Measurements from ENCODE around the gene TTC9. TPM values are rescaled to one million over a fixed set of nuclear protein-coding genes. Genes with fewer than 3 reads are reported as not detected.

The TTC9 gene
- total and polyA plus RNA-seq, 4 experiments from 2014 or later = 9.2 to 25.9 (median 20.8) TPM

DNA sequence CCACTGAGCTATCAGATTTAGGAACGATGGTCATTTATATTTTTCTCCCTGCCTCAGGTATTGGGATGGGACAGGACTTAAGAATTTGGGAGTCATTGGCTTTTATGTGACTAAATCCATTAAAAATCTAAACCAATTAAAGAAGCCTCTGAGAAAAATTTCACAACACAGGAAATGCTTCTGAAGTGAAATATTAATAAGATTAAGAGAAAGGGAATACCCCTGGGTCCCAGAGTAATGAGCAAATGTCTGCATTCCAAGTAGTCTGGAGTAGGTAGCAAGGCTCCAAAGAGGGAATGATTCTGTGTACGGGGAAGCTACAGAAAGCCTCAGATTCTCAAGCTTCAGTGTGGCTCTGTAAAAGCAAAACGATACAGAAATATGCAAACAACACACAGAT, 40.6 kb upstream of the TTC9 start:
- H3K4me1 ChIP-seq (ENCODE audit: insufficient read depth, low read length) = peaks cover 21% of the 10 kb centered on the region
- no peaks in the 10 kb centered on the region for H3K9me3 ChIP-seq (ENCODE audit: control insufficient read depth in 1 of 2, low read length in 2 of 2)
- DNase-seq = no peak
- CTCF ChIA-PET (ENCODE audit: partially characterized antibody) = interaction anchor here (0.6 to 1.3 kb wide), 3 partner anchors 54 to 357 kb away, joined by 3 to 4 read pairs (median 3); no protein-coding TSS in a partner anchor
- H3K36me3 ChIP-seq (ENCODE audit: insufficient read depth, low read length) = peaks cover 3% of the 10 kb centered on the region
- peaks cover 12 to 31% (median 22%) of the 10 kb centered on the region in 4 donors for H3K4me1 Mint-ChIP-seq
- POLR2A ChIA-PET (ENCODE audit: partially characterized antibody) = interaction anchor here (0.9 to 2.1 kb wide), 6 partner anchors 40 to 216 kb away, joined by 3 to 9 read pairs (median 4); partner anchors contain the start of gene TTC9
- H3K4me3 Mint-ChIP-seq = peak overlapping the region; percentile 82 to 100 (median 86)
- peak overlapping the region in 4 of 7 donors; percentile 60 to 88 (median 84) for H3K27ac Mint-ChIP-seq
- H3K36me3 Mint-ChIP-seq = peaks cover 3 to 12% of the 10 kb centered on the region in 2 donors
- no peak overlapping the region for H3K27ac ChIP-seq (ENCODE audit: low read depth, low read length)
- intact Hi-C loops (cut with micrococcal nuclease) = loop anchor here (2.0 to 10.0 kb wide), 5 partner anchors 40 to 834 kb away; partner anchors contain the start of genes MAP3K9, SRSF5, SYNJ2BP and TTC9
- H3K4me3 ChIP-seq (ENCODE audit: low read length in 2 of 2) = peak overlapping the region; percentile 34 to 54
- peaks cover 2 to 5% of the 10 kb centered on the region in 2 donors for H3K27me3 Mint-ChIP-seq
- H3K27me3 ChIP-seq (ENCODE audit: insufficient read depth, low read length) = peaks cover 2% of the 10 kb centered on the region
- H3K9me3 Mint-ChIP-seq = peaks cover 0 to 3% (median 0%) of the 10 kb centered on the region in 8 donors

- Mint-ChIP-seq H3K27me3 (peaks cover 8 to 10% of the 10 kb centered on the region in 2 donors), H3K27ac (no peak overlapping the region), H3K36me3 (peaks cover 0 to 9% of the 10 kb centered on the region in 2 donors), H3K9me3 (peaks cover 0 to 3% (median 0%) of the 10 kb centered on the region in 8 donors), H3K4me1 (peaks cover 12 to 29% (median 22%) of the 10 kb centered on the region in 4 donors), H3K4me3 (no peak overlapping the region)
- ChIA-PET POLR2A (ENCODE audit: partially characterized antibody) (interaction anchor here (2.1 kb wide), 2 partner anchors 39 to 40 kb away, joined by 8 to 9 read pairs; partner anchors contain the start of gene TTC9), CTCF (ENCODE audit: partially characterized antibody) (interaction anchor here (1.1 to 1.3 kb wide), 2 partner anchors 57 to 59 kb away, joined by 3 to 4 read pairs; no protein-coding TSS in a partner anchor)
- H3K4me3 ChIP-seq (ENCODE audit: low read length in 2 of 2) = no peak overlapping the region
- H3K27me3 ChIP-seq (ENCODE audit: insufficient read depth, low read length) = peaks cover 5% of the 10 kb centered on the region
- intact Hi-C loops (cut with micrococcal nuclease) = loop anchor here (10.0 kb wide), 1 partner anchor 187 kb away; the partner anchor contains the start of gene SYNJ2BP
- no peaks in the 10 kb centered on the region for H3K36me3 ChIP-seq (ENCODE audit: insufficient read depth, low read length)
- H3K27ac ChIP-seq (ENCODE audit: low read depth, low read length) = no peak overlapping the region
- DNase-seq = no peak
- peaks cover 21% of the 10 kb centered on the region for H3K4me1 ChIP-seq (ENCODE audit: insufficient read depth, low read length)
- H3K9me3 ChIP-seq (ENCODE audit: control insufficient read depth in 1 of 2, low read length in 2 of 2) = no peaks in the 10 kb centered on the region
These were observed 39.5 kb upstream of the TTC9 start for GRCh38 chr14:70602254-70602653.

DNA sequence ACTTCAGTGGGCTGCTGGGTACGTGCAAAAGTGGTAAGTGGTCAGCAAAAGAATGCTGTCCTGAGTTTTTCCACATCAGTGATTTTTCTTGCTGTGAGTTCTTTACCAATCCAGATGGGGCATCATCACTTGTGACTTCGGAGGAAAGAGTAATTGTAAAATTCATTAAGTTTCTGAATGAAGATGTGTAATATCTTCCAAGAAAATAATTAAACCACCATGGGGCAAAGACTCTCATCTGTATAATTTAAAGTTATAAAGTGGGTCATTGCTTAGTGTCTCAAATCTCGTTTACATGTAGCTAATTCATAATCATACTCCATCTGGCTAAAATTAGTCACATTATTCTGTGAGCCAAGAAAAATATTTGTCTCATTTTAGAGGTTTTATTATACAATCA, 30.5 kb upstream of the TTC9 start:
- Histone ChIP-seq H3K27ac (ENCODE audit: low read depth, low read length) (no peak overlapping the region), H3K9me3 (ENCODE audit: control insufficient read depth in 1 of 2, low read length in 2 of 2) (no peaks in the 10 kb centered on the region), H3K36me3 (ENCODE audit: insufficient read depth, low read length) (no peaks in the 10 kb centered on the region), H3K27me3 (ENCODE audit: insufficient read depth, low read length) (peaks cover 3% of the 10 kb centered on the region), H3K4me3 (ENCODE audit: low read length in 2 of 2) (no peak overlapping the region), H3K4me1 (ENCODE audit: insufficient read depth, low read length) (no peaks in the 10 kb centered on the region)
- no peak overlapping the region for H3K4me3 Mint-ChIP-seq
- ChIA-PET CTCF (ENCODE audit: partially characterized antibody) (interaction anchor here (0.9 to 1.7 kb wide), 2 partner anchors 9 to 12 kb away, joined by 3 to 6 read pairs; no protein-coding TSS in a partner anchor), POLR2A (ENCODE audit: partially characterized antibody) (no interaction called here)
- no peak for DNase-seq
- no peaks in the 10 kb centered on the region for H3K9me3 Mint-ChIP-seq
- no peak overlapping the region for H3K27ac Mint-ChIP-seq
- H3K4me1 Mint-ChIP-seq = no peaks in the 10 kb centered on the region
- intact Hi-C loops (cut with micrococcal nuclease) = no loop called here
- H3K27me3 Mint-ChIP-seq = peaks cover 5 to 6% of the 10 kb centered on the region in 2 donors
- H3K36me3 Mint-ChIP-seq = no peaks in the 10 kb centered on the region

DNA sequence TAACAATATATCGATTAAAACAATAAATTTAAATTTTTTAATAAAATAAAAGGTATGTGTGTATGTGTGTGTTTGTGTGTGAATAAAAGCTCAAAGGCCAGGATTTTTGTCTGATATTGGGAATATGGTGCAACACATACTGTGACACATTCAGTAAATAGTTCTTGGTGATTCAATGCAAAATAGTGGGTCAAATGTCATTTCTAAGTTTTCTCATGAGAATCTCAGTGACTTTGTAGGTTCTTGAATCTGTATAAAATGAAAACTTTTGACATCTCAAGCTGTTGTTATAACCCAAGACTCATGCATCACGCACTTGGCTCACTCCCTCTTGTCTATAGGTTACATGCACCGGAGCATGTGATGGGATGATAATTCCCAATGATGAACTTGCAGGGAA, 25.1 kb upstream of the TTC9 start:
- Mint-ChIP-seq H3K27ac (no peak overlapping the region), H3K4me3 (no peak overlapping the region)
- H3K9me3 ChIP-seq (ENCODE audit: control insufficient read depth in 1 of 2, low read length in 2 of 2) = no peaks in the 10 kb centered on the region

GRCh38 chr14:70618314-70618713, 23.4 kb upstream of the TTC9 start:
- intact Hi-C loops (cut with micrococcal nuclease) = no loop called here
- Histone ChIP-seq H3K4me1 (ENCODE audit: insufficient read depth, low read length) (no peaks in the 10 kb centered on the region), H3K4me3 (ENCODE audit: low read length in 2 of 2) (no peak overlapping the region), H3K36me3 (ENCODE audit: insufficient read depth, low read length) (no peaks in the 10 kb centered on the region), H3K27ac (ENCODE audit: low read depth, low read length) (no peak overlapping the region), H3K9me3 (ENCODE audit: control insufficient read depth in 1 of 2, low read length in 2 of 2) (no peaks in the 10 kb centered on the region), H3K27me3 (ENCODE audit: insufficient read depth, low read length) (no peaks in the 10 kb centered on the region)
- no peaks in the 10 kb centered on the region for H3K27me3 Mint-ChIP-seq
- H3K4me1 Mint-ChIP-seq = peaks cover 0 to 2% (median under 1%) of the 10 kb centered on the region in 4 donors
- no peak for DNase-seq
- no peak overlapping the region for H3K27ac Mint-ChIP-seq
- ChIA-PET CTCF (ENCODE audit: partially characterized antibody) (interaction anchor here (1.4 kb wide), 2 partner anchors 9 to 95 kb away, joined by 3 to 5 read pairs; no protein-coding TSS in a partner anchor), POLR2A (ENCODE audit: partially characterized antibody) (no interaction called here)
- no peaks in the 10 kb centered on the region for H3K36me3 Mint-ChIP-seq
- H3K9me3 Mint-ChIP-seq = peaks cover 0 to 5% (median 0%) of the 10 kb centered on the region in 8 donors
- H3K4me3 Mint-ChIP-seq = no peak overlapping the region

More for the DNA sequence above, 25.1 kb upstream of the TTC9 start:
- Histone ChIP-seq H3K4me3 (ENCODE audit: low read length in 2 of 2) (no peak overlapping the region), H3K4me1 (ENCODE audit: insufficient read depth, low read length) (no peaks in the 10 kb centered on the region), H3K36me3 (ENCODE audit: insufficient read depth, low read length) (no peaks in the 10 kb centered on the region), H3K27me3 (ENCODE audit: insufficient read depth, low read length) (no peaks in the 10 kb centered on the region), H3K27ac (ENCODE audit: low read depth, low read length) (no peak overlapping the region)
- Mint-ChIP-seq H3K27me3 (no peaks in the 10 kb centered on the region), H3K36me3 (no peaks in the 10 kb centered on the region), H3K4me1 (no peaks in the 10 kb centered on the region), H3K9me3 (no peaks in the 10 kb centered on the region)
- POLR2A ChIA-PET (ENCODE audit: partially characterized antibody) = no interaction called here
- CTCF ChIA-PET (ENCODE audit: partially characterized antibody) = interaction anchor here (1.2 to 1.4 kb wide), 2 partner anchors 94 to 97 kb away, joined by 3 to 5 read pairs; no protein-coding TSS in a partner anchor
- intact Hi-C loops (cut with micrococcal nuclease) = no loop called here
- no peak for DNase-seq

- H3K9me3 Mint-ChIP-seq = peaks cover 0 to 5% (median 0%) of the 10 kb centered on the region in 8 donors
- no peak overlapping the region for H3K4me3 Mint-ChIP-seq
- H3K27me3 Mint-ChIP-seq = no peaks in the 10 kb centered on the region
- H3K36me3 Mint-ChIP-seq = peaks cover 2 to 4% of the 10 kb centered on the region in 2 donors
- no peak overlapping the region for H3K27ac ChIP-seq (ENCODE audit: low read depth, low read length)
- DNase-seq = no peak
- no peaks in the 10 kb centered on the region for H3K4me1 ChIP-seq (ENCODE audit: insufficient read depth, low read length)
- no peak overlapping the region for H3K4me3 ChIP-seq (ENCODE audit: low read length in 2 of 2)
- H3K27ac Mint-ChIP-seq = no peak overlapping the region
- H3K4me1 Mint-ChIP-seq = peaks cover 0 to 2% (median under 1%) of the 10 kb centered on the region in 4 donors
- intact Hi-C loops (cut with micrococcal nuclease) = loop anchor here (5.0 kb wide), 1 partner anchor 353 kb away; no protein-coding TSS in a partner anchor
- CTCF ChIA-PET (ENCODE audit: partially characterized antibody) = interaction anchor here (1.0 to 7.8 kb wide), 5 partner anchors 8 to 190 kb away, joined by 3 to 231 read pairs (median 4); partner anchors contain the start of gene MAP3K9
- no peaks in the 10 kb centered on the region for H3K36me3 ChIP-seq (ENCODE audit: insufficient read depth, low read length)
- H3K27me3 ChIP-seq (ENCODE audit: insufficient read depth, low read length) = no peaks in the 10 kb centered on the region
- POLR2A ChIA-PET (ENCODE audit: partially characterized antibody) = interaction anchor here (1.0 kb wide), 1 partner anchor 76 kb away, joined by 3 read pairs; no protein-coding TSS in a partner anchor
- H3K9me3 ChIP-seq (ENCODE audit: control insufficient read depth in 1 of 2, low read length in 2 of 2) = no peaks in the 10 kb centered on the region
These were observed 22.0 kb upstream of the TTC9 start for GRCh38 chr14:70619708-70620107.

DNA sequence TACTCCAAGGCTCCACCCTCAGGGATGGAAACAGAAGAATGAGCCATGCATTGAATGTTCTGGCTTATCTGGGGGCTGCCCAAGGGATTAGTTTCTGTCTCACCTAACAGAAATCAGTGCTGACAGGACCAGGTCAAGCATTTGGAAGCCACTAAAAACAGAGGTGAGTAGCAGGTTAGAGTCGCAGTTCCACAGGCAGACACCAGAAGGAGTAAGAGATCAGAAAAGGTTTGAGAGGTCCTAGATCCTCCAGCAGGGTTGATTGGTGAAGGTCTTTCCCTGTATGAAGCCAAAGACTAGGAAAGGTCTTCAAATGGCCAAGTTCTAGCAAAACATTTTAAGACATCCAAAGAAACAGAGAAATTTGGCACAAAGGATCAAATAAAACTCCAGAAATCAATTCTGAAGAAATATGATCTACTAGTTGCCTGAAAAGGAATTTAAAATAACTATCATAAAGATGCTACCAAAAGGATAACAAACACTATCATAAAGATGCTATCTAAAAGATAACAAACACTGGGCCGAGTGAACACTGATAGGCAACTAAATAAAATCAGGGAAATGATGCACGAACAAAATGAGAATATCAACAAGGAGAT, 19.5 kb upstream of the TTC9 start:
- no peaks in the 10 kb centered on the region for H3K27me3 ChIP-seq (ENCODE audit: insufficient read depth, low read length)
- no peak overlapping the region for H3K27ac Mint-ChIP-seq
- peaks cover 2 to 23% (median 14%) of the 10 kb centered on the region in 8 donors for H3K9me3 Mint-ChIP-seq
- H3K4me1 Mint-ChIP-seq = peaks cover 0 to 2% (median under 1%) of the 10 kb centered on the region in 4 donors
- CTCF ChIA-PET (ENCODE audit: partially characterized antibody) = interaction anchor here (1.0 to 7.8 kb wide), 8 partner anchors 10 to 195 kb away, joined by 3 to 231 read pairs (median 8); partner anchors contain the start of gene TTC9
- peak; percentile 47 to 63 (median 61) for DNase-seq
- H3K36me3 Mint-ChIP-seq = peaks cover 9 to 17% of the 10 kb centered on the region in 2 donors
- intact Hi-C loops (cut with micrococcal nuclease) = loop anchor here (1.0 to 5.0 kb wide), 6 partner anchors 19 to 350 kb away; partner anchors contain the start of gene TTC9
- no peaks in the 10 kb centered on the region for H3K36me3 ChIP-seq (ENCODE audit: insufficient read depth, low read length)
- H3K27ac ChIP-seq (ENCODE audit: low read depth, low read length) = no peak overlapping the region
- no peaks in the 10 kb centered on the region for H3K9me3 ChIP-seq (ENCODE audit: control insufficient read depth in 1 of 2, low read length in 2 of 2)
- H3K4me1 ChIP-seq (ENCODE audit: insufficient read depth, low read length) = no peaks in the 10 kb centered on the region
- no peak overlapping the region for H3K4me3 ChIP-seq (ENCODE audit: low read length in 2 of 2)
- H3K27me3 Mint-ChIP-seq = no peaks in the 10 kb centered on the region
- POLR2A ChIA-PET (ENCODE audit: partially characterized antibody) = interaction anchor here (1.0 kb wide), 1 partner anchor 20 kb away, joined by 7 read pairs; the partner anchor contains the start of gene TTC9
- H3K4me3 Mint-ChIP-seq = no peak overlapping the region
